HCT116 (cell line): Measurements from ENCODE around the gene PRAMEF12. TPM values are rescaled to one million over a fixed set of nuclear protein-coding genes. Genes with fewer than 3 reads are reported as not detected.

ENCODE experiments used
- ATAC-seq: fragments of 200-7000 bp; cut with Tn5 transposase; 2 replicates; pipeline ENCODE4 v1.9.1; 2020; ENCODE audit warnings: mild to moderate bottlenecking, moderate library complexity
- BruUV-seq: library from RNA; stranded (reverse); fragments of 400-500 nt; replicated peaks from 2 replicates; lab custom pipeline; 2021; lab: Mats Ljungman, UMichigan
- CTCF ChIA-PET: fragments of 300-600 bp; sonication (Branson Sonifier 250); formaldehyde crosslinking; loops from one replicate; lab custom pipeline; 2021; ENCODE audit warnings: antibody characterized with exemption; lab: Charles Lee
- POLR2A ChIA-PET: fragments of 300-600, 350-600 bp; sonication (Branson Sonifier 250); formaldehyde crosslinking; loops from one replicate; lab custom pipeline; 2021; ENCODE audit warnings: antibody characterized with exemption; lab: Charles Lee
- RAD21 ChIA-PET, 2 experiments: fragments of 300-600 bp; sonication (Branson Sonifier 250); formaldehyde crosslinking; loops; one replicate each; lab custom pipeline; 2023; ENCODE audit warnings: low total read pairs in 2 of 2; ENCODE audit not compliant: uncharacterized antibody in 2 of 2, unreplicated experiment in 2 of 2, low non-redundant PET in 1 of 2; lab: Charles Lee
- DNase-seq: peaks from one replicate; pipeline ENCODE4 v3.0.0-alpha.2; 2010; ENCODE audit warnings: low read depth, low spot score
- H2AFZ ChIP-seq: fragments of 200-600 bp; shearing (Covaris generic), sonication (generic); 2 replicates; pipeline ENCODE4 v1.6.1; 2017; ENCODE audit warnings: low read depth, mixed run types, mixed read lengths, antibody characterized with exemption, low read length; ENCODE audit not compliant: poor library complexity, severe bottlenecking
- H3K27ac ChIP-seq: 2 replicates; pipeline ENCODE4 v1.5.1; 2012; ENCODE audit warnings: low read depth, low read length
- H3K27me3 ChIP-seq: fragments of 200-600 bp; sonication (generic); 2 replicates; pipeline ENCODE4 v1.6.1; 2016; ENCODE audit warnings: mixed run types, low read length, mixed read lengths; ENCODE audit not compliant: insufficient read depth
- H3K36me3 ChIP-seq, 2 experiments: fragments of 200-500 bp in 1 of 2; fragments of 200-600 bp in 1 of 2; sonication (Bioruptor generic) in 1 of 2; sonication (generic) in 1 of 2; 2 replicates each; pipeline versions ENCODE4 v1.5.1 to v1.6.1; 2014 to 2016; ENCODE audit warnings: low read length in 2 of 2, inconsistent platforms in 1 of 2, mixed read lengths in 1 of 2, mixed run types in 1 of 2; ENCODE audit not compliant: insufficient read depth in 2 of 2, control insufficient read depth in 1 of 2
- H3K4me1 ChIP-seq, 2 experiments: fragments of 200-600 bp in 1 of 2; sonication (generic) in 1 of 2; 2 replicates each; pipeline versions ENCODE4 v1.5.1 to v1.6.1; 2012 to 2017; ENCODE audit warnings: low read length in 2 of 2, inconsistent platforms in 1 of 2, mild to moderate bottlenecking in 1 of 2, mixed read lengths in 1 of 2, mixed run types in 1 of 2, moderate library complexity in 1 of 2; ENCODE audit not compliant: insufficient read depth in 2 of 2, control insufficient read depth in 1 of 2
- H3K4me2 ChIP-seq: fragments of 200-600 bp; sonication (generic); 2 replicates; pipeline ENCODE4 v1.6.1; 2017; ENCODE audit warnings: mixed run types, low read length, mixed read lengths
- H3K4me3 ChIP-seq, 2 experiments: fragments of 200-600 bp in 1 of 2; sonication (generic) in 1 of 2; replicated peaks in 1 of 2; 2 replicates each; pipeline ENCODE4 v1.5.1; 2011 to 2016; ENCODE audit warnings: low read length in 2 of 2, control low read depth in 1 of 2, low read depth in 1 of 2, mild to moderate bottlenecking in 1 of 2, mixed read lengths in 1 of 2, mixed run types in 1 of 2
- H3K79me2 ChIP-seq: fragments of 200-600 bp; sonication (generic); 2 replicates; pipeline ENCODE4 v1.6.1; 2017; ENCODE audit warnings: mild to moderate bottlenecking, mixed run types, low read length, moderate library complexity, mixed read lengths; ENCODE audit not compliant: insufficient read depth
- H3K9ac ChIP-seq: fragments of 200-600 bp; sonication (generic); 2 replicates; pipeline ENCODE4 v1.6.1; 2016; ENCODE audit warnings: low read length, mixed read lengths
- H3K9me2 ChIP-seq: fragments of 200-600 bp; sonication (generic), shearing (Covaris generic); 2 replicates; pipeline ENCODE4 v1.6.1; 2017; ENCODE audit warnings: mixed run types, mild to moderate bottlenecking, moderate library complexity; ENCODE audit not compliant: insufficient read depth
- H3K9me3 ChIP-seq, 2 experiments: fragments of 200-500 bp in 1 of 2; fragments of 200-600 bp in 1 of 2; sonication (Bioruptor generic) in 1 of 2; sonication (generic) in 1 of 2; 2 replicates each; pipeline ENCODE4 v1.6.1; 2014 to 2017; ENCODE audit warnings: low read length in 2 of 2, mixed read lengths in 2 of 2, inconsistent platforms in 1 of 2, low read depth in 1 of 2, mild to moderate bottlenecking in 1 of 2, mixed run types in 1 of 2, moderate library complexity in 1 of 2; ENCODE audit not compliant: control insufficient read depth in 1 of 2, insufficient read depth in 1 of 2
- H4K20me1 ChIP-seq: fragments of 200-600 bp; sonication (generic), shearing (Covaris generic); 2 replicates; pipeline ENCODE4 v1.6.1; 2017; ENCODE audit warnings: mixed run types, mild to moderate bottlenecking, moderate library complexity; ENCODE audit not compliant: insufficient read depth
- CBX3 ChIP-seq: IDR thresholded peaks from 2 replicates; pipeline ENCODE4 v1.6.1; 2012; ENCODE audit warnings: low read depth
- ELF1 ChIP-seq: IDR thresholded peaks from 2 replicates; pipeline ENCODE4 v1.6.1; 2012; ENCODE audit warnings: low read depth, borderline replicate concordance
- EZH2 ChIP-seq: fragments of 200-600 bp; sonication (generic); IDR thresholded peaks from 2 replicates; pipeline ENCODE4 v1.6.1; 2017; ENCODE audit warnings: antibody characterized with exemption, mixed run types
- EZH2phosphoT487 ChIP-seq: fragments of 200-600 bp; IDR thresholded peaks from 2 replicates; pipeline ENCODE4 v1.6.1; 2018; ENCODE audit warnings: antibody characterized with exemption, borderline replicate concordance
- FOSL1 ChIP-seq: IDR thresholded peaks from 2 replicates; pipeline ENCODE4 v1.6.1; 2012; ENCODE audit warnings: low read depth
- JUND ChIP-seq: IDR thresholded peaks from 2 replicates; pipeline ENCODE4 v1.6.1; 2012
- POLR2AphosphoS5 ChIP-seq: IDR thresholded peaks from 2 replicates; pipeline ENCODE4 v1.6.1; 2011; ENCODE audit warnings: mild to moderate bottlenecking, low read depth, low read length, moderate library complexity
- RAD21 ChIP-seq: IDR thresholded peaks from 2 replicates; pipeline ENCODE4 v1.6.1; 2012; ENCODE audit warnings: low read depth, mild to moderate bottlenecking
- SP1 ChIP-seq: IDR thresholded peaks from 2 replicates; pipeline ENCODE4 v1.6.1; 2012; ENCODE audit warnings: low read depth
- SRF ChIP-seq: IDR thresholded peaks from 2 replicates; pipeline ENCODE4 v1.6.1; 2012; ENCODE audit warnings: low read depth
- YY1 ChIP-seq: IDR thresholded peaks from 2 replicates; pipeline ENCODE4 v1.6.1; 2011; ENCODE audit warnings: low read length, low read depth, moderate library complexity, mild to moderate bottlenecking; ENCODE audit not compliant: insufficient replicate concordance; ENCODE audit errors: extremely low read depth
- ZFX ChIP-seq: fragments of 450-650 bp; IDR thresholded peaks from 2 replicates; pipeline ENCODE4 v1.6.1; 2017
- ZNF274 ChIP-seq: fragments of 200-500 bp; sonication (Bioruptor generic); IDR thresholded peaks from 2 replicates; pipeline ENCODE4 v1.6.1; 2014; ENCODE audit warnings: mild to moderate bottlenecking, low read depth, low read length, inconsistent platforms
- intact Hi-C: fragments of 100-400 bp; cut with micrococcal nuclease; formaldehyde crosslinking; loops from 2 replicates; pipeline ENCODE4 v1.10.0; 2022
- total RNA-seq: library from RNA; stranded (reverse); gene quantifications from one replicate; pipeline ENCODE4 v1.2.1, GENCODE V29; 2021; ENCODE audit not compliant: unreplicated experiment
- TF ChIP-seq, protein P1 (sequence below): IDR thresholded peaks from 2 replicates; pipeline ENCODE4 v1.6.1; 2012
- TF ChIP-seq, protein P2 (sequence below): IDR thresholded peaks from 2 replicates; pipeline ENCODE4 v1.6.1; 2012
- TF ChIP-seq, protein P3 (sequence below): IDR thresholded peaks from 2 replicates; pipeline ENCODE4 v1.6.1; 2011; ENCODE audit warnings: mild to moderate bottlenecking, low read length, moderate library complexity; ENCODE audit not compliant: insufficient replicate concordance; ENCODE audit errors: extremely low read depth
- TF ChIP-seq, protein P4 (sequence below), 3 experiments: fragments of 200-600 bp in 1 of 3; sonication (generic) in 1 of 3; IDR thresholded peaks in 2 of 3; conservative IDR thresholded peaks in 1 of 3; 2 replicates each; pipeline ENCODE4 v1.5.1; 2012 to 2017; ENCODE audit warnings: low read depth in 2 of 3, low read length in 2 of 3, antibody characterized with exemption in 1 of 3, borderline replicate concordance in 1 of 3, control low read depth in 1 of 3, mild to moderate bottlenecking in 1 of 3, mixed read lengths in 1 of 3, mixed run types in 1 of 3, moderate library complexity in 1 of 3; ENCODE audit not compliant: insufficient read depth in 1 of 3

PRAMEF12 gene
- total RNA-seq, 1 experiment from 2014 or later: not detected

DNA sequence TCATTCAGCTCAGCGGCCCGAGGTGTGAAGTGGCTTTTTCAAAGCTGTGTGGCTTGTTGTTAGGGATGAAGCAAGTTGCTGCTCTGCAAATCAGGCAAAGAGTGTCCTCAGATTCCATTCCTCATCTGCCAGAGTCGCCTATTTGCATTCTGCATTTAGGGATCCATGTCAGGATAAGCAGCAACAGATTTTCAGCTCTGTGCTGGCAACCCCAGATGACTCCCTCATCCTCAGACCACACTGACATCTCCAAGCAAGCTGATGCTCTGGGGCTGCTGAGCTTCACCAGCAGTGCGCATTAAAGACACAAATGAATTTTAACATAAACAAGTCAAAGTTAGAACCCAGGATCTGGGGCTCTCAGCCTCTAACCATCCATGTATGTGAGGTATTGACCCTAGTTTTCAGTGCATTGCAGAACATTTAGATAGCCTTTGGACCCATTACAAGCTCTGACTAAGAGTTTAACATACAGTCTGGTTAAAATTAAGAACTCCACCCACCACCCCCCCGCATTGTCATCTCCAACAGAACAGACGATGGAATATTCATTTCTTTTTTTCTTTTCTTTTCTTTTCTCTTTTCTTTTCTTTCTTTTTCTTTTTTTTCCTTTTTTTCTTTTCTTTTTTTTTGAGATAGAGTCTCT, 16.6 kb upstream of the PRAMEF12 start:
- Histone ChIP-seq H3K27me3 (peaks cover 16% of the 10 kb centered on the region), H3K9ac (no peak overlapping the region), H3K79me2 (no peaks in the 10 kb centered on the region), H3K9me2 (no peaks in the 10 kb centered on the region), H3K4me1 (no peaks in the 10 kb centered on the region), H3K9me3 (no peaks in the 10 kb centered on the region), H4K20me1 (no peaks in the 10 kb centered on the region), H3K27ac (no peak overlapping the region), H3K4me3 (no peak overlapping the region), H2AFZ (no peak overlapping the region), H3K36me3 (no peaks in the 10 kb centered on the region), H3K4me2 (no peak overlapping the region)
- ChIA-PET POLR2A (no interaction called here), CTCF (no interaction called here), RAD21 (no interaction called here)
- no peak for ATAC-seq
- intact Hi-C loops: no loop called here
- BruUV-seq: no TSS peak
- TF ChIP-seq JUND: no peak
- TF ChIP-seq, protein P1, sequence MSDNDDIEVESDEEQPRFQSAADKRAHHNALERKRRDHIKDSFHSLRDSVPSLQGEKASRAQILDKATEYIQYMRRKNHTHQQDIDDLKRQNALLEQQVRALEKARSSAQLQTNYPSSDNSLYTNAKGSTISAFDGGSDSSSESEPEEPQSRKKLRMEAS: no peak
- TF ChIP-seq, protein P2, sequence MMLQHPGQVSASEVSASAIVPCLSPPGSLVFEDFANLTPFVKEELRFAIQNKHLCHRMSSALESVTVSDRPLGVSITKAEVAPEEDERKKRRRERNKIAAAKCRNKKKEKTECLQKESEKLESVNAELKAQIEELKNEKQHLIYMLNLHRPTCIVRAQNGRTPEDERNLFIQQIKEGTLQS: no peak
- no peak for TF ChIP-seq POLR2AphosphoS5
- no peak for TF ChIP-seq CBX3
- TF ChIP-seq RAD21: no peak
- no peak for TF ChIP-seq ZFX
- no peak for TF ChIP-seq ELF1
- TF ChIP-seq SRF: no peak
- no peak for TF ChIP-seq ZNF274
- TF ChIP-seq, protein P3, sequence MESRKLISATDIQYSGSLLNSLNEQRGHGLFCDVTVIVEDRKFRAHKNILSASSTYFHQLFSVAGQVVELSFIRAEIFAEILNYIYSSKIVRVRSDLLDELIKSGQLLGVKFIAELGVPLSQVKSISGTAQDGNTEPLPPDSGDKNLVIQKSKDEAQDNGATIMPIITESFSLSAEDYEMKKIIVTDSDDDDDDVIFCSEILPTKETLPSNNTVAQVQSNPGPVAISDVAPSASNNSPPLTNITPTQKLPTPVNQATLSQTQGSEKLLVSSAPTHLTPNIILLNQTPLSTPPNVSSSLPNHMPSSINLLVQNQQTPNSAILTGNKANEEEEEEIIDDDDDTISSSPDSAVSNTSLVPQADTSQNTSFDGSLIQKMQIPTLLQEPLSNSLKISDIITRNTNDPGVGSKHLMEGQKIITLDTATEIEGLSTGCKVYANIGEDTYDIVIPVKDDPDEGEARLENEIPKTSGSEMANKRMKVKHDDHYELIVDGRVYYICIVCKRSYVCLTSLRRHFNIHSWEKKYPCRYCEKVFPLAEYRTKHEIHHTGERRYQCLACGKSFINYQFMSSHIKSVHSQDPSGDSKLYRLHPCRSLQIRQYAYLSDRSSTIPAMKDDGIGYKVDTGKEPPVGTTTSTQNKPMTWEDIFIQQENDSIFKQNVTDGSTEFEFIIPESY: no peak
- TF ChIP-seq FOSL1: no peak
- TF ChIP-seq EZH2phosphoT487: no peak
- TF ChIP-seq YY1: no peak
- TF ChIP-seq SP1: no peak
- no peak for TF ChIP-seq EZH2
- TF ChIP-seq, protein P4, sequence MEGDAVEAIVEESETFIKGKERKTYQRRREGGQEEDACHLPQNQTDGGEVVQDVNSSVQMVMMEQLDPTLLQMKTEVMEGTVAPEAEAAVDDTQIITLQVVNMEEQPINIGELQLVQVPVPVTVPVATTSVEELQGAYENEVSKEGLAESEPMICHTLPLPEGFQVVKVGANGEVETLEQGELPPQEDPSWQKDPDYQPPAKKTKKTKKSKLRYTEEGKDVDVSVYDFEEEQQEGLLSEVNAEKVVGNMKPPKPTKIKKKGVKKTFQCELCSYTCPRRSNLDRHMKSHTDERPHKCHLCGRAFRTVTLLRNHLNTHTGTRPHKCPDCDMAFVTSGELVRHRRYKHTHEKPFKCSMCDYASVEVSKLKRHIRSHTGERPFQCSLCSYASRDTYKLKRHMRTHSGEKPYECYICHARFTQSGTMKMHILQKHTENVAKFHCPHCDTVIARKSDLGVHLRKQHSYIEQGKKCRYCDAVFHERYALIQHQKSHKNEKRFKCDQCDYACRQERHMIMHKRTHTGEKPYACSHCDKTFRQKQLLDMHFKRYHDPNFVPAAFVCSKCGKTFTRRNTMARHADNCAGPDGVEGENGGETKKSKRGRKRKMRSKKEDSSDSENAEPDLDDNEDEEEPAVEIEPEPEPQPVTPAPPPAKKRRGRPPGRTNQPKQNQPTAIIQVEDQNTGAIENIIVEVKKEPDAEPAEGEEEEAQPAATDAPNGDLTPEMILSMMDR (IDR thresholded peaks at IDR 0.05 in 2 of 3, conservative IDR thresholded peaks at IDR 0.05 in 1 of 3; ENCODE audit: borderline replicate concordance in 1 of 3, insufficient read depth in 1 of 3, low read depth in 2 of 3, low read length in 2 of 3): no peak
- no peak for DNase-seq
